Fibroblast of upper back skin (primary cell): Measurements from ENCODE around the gene EFCC1.

ENCODE experiments used
- DNase-seq: peaks from one replicate; pipeline ENCODE4 v3.0.0-alpha.2; 2013

The EFCC1 gene

GRCh38 chr3:129015388-129016105 lies 14.4 kb downstream of the EFCC1 start:
- no peak for DNase-seq

GRCh38 chr3:129016356-129016719 lies 15.2 kb downstream of the EFCC1 start:
- no peak for DNase-seq

GRCh38 chr3:129016720-129017483 lies 15.8 kb downstream of the EFCC1 start:
- DNase-seq = peak; percentile 6

- DNase-seq = no peak
Observed at GRCh38 chr3:129017484-129017899, 16.4 kb downstream of the EFCC1 start.

GRCh38 chr3:129018271-129018670 lies 17.2 kb downstream of the EFCC1 start:
- DNase-seq = no peak

GRCh38 chr3:129018751-129019150 lies 17.6 kb downstream of the EFCC1 start:
- no peak for DNase-seq

- DNase-seq = no peak
Observed at GRCh38 chr3:129019266-129019665, 18.2 kb downstream of the EFCC1 start.

GRCh38 chr3:129020691-129021090 lies 19.6 kb downstream of the EFCC1 start:
- DNase-seq = no peak

GRCh38 chr3:129021140-129021551 lies 20.0 kb downstream of the EFCC1 start:
- peak; percentile 16 for DNase-seq

- peak; percentile 27 for DNase-seq
Observed at GRCh38 chr3:129022114-129023007, 21.3 kb downstream of the EFCC1 start.

- DNase-seq = no peak
Observed at GRCh38 chr3:129023008-129023358, 21.9 kb downstream of the EFCC1 start.

- DNase-seq = no peak
Observed at GRCh38 chr3:129023909-129024308, 22.8 kb downstream of the EFCC1 start.

- no peak for DNase-seq
Observed at GRCh38 chr3:129025108-129025507, 24.0 kb downstream of the EFCC1 start.

- DNase-seq = no peak
Observed at GRCh38 chr3:129025691-129026435, 24.8 kb downstream of the EFCC1 start.

GRCh38 chr3:129026728-129027543 lies 25.8 kb downstream of the EFCC1 start:
- peak; percentile 74 for DNase-seq

- no peak for DNase-seq
Observed at GRCh38 chr3:129027544-129027880, 26.4 kb downstream of the EFCC1 start.

GRCh38 chr3:129028866-129029265 lies 27.8 kb downstream of the EFCC1 start:
- DNase-seq = no peak

- DNase-seq = no peak
Observed at GRCh38 chr3:129030611-129031010, 29.5 kb downstream of the EFCC1 start.

GRCh38 chr3:129031476-129032215 lies 30.5 kb downstream of the EFCC1 start:
- DNase-seq = no peak

- DNase-seq = no peak
Observed at GRCh38 chr3:129032716-129033115, 31.6 kb downstream of the EFCC1 start.

- no peak for DNase-seq
Observed at GRCh38 chr3:129033151-129033550, 32.0 kb downstream of the EFCC1 start.
